HepG2 (cell line): ENCODE data around the gene FAM174C. TPM values are rescaled to one million over a fixed set of nuclear protein-coding genes. Genes with fewer than 3 reads are reported as not detected.

Source experiments
- AGO1 ChIP-seq: fragments of 200-400 bp; formaldehyde crosslinking; IDR thresholded peaks from 2 replicates; pipeline ENCODE4 v1.6.1; 2017; ENCODE audit warnings: mild to moderate bottlenecking, low read depth, low read length, moderate library complexity; ENCODE audit not compliant: poor library complexity, severe bottlenecking
- HES4 ChIP-seq: sonication (generic); formaldehyde crosslinking; IDR thresholded peaks from 2 replicates; pipeline ENCODE4 v1.9.0; 2021; ENCODE audit warnings: mild to moderate bottlenecking, missing genetic modification reagents, borderline replicate concordance
- HNRNPUL1 ChIP-seq: fragments of 200-400 bp; formaldehyde crosslinking; IDR thresholded peaks from 2 replicates; pipeline ENCODE4 v1.6.1; 2017; ENCODE audit warnings: low read depth, mild to moderate bottlenecking, low read length, moderate library complexity
- KDM4B ChIP-seq: sonication (generic); formaldehyde crosslinking; IDR thresholded peaks from 2 replicates; pipeline ENCODE4 v1.4.0; 2020; ENCODE audit warnings: missing genetic modification reagents
- MED1 ChIP-seq: sonication (generic); formaldehyde crosslinking; IDR thresholded peaks from 2 replicates; pipeline ENCODE4 v1.4.0; 2020; ENCODE audit warnings: missing genetic modification reagents
- NKX3-1 ChIP-seq: sonication (generic); formaldehyde crosslinking; IDR thresholded peaks from 2 replicates; pipeline ENCODE4 v1.5.0; 2020; ENCODE audit warnings: missing genetic modification reagents
- PAX8 ChIP-seq: sonication (generic); formaldehyde crosslinking; IDR thresholded peaks from 2 replicates; pipeline ENCODE4 v1.8.0; 2022; ENCODE audit warnings: mild to moderate bottlenecking, missing genetic modification reagents, borderline replicate concordance
- PHF5A ChIP-seq: IDR thresholded peaks from one replicate; pipeline ENCODE4 v1.6.1; 2018; ENCODE audit warnings: low read depth, missing genetic modification reagents; ENCODE audit not compliant: unreplicated experiment
- RFX5 ChIP-seq: IDR thresholded peaks from 2 replicates; pipeline ENCODE4 v1.6.1; 2011; ENCODE audit warnings: low read depth, low read length, improper control_type of control experiment
- SIX1 ChIP-seq: sonication (generic); formaldehyde crosslinking; IDR thresholded peaks from 2 replicates; pipeline ENCODE4 v1.4.0; 2020; ENCODE audit warnings: missing genetic modification reagents, borderline replicate concordance
- SUZ12 ChIP-seq: fragments of 150-350 bp; IDR thresholded peaks from 2 replicates; pipeline ENCODE4 v1.6.1; 2014; ENCODE audit warnings: low read depth, low read length
- TEAD3 ChIP-seq: optimal IDR thresholded peaks from 2 replicates; pipeline ENCODE3; 2016; ENCODE audit warnings: borderline replicate concordance
- ZFP1 ChIP-seq: IDR thresholded peaks from 2 replicates; pipeline ENCODE4 v1.6.1; 2016
- ZNF224 ChIP-seq: sonication (generic); formaldehyde crosslinking; IDR thresholded peaks from 2 replicates; pipeline ENCODE4 v1.5.0; 2020; ENCODE audit warnings: mild to moderate bottlenecking, missing genetic modification reagents
- ZNF274 ChIP-seq: sonication (generic); formaldehyde crosslinking; IDR thresholded peaks from 2 replicates; pipeline ENCODE4 v1.5.1; 2020; ENCODE audit warnings: mild to moderate bottlenecking, missing genetic modification reagents
- ZNF546 ChIP-seq: sonication (generic); formaldehyde crosslinking; conservative IDR thresholded peaks from 2 replicates; pipeline ENCODE4 v1.8.1; 2023; ENCODE audit warnings: mild to moderate bottlenecking, missing genetic modification reagents
- ZNF782 ChIP-seq: sonication (generic); formaldehyde crosslinking; IDR thresholded peaks from 2 replicates; pipeline ENCODE4 v1.4.0; 2020; ENCODE audit warnings: missing genetic modification reagents, mild to moderate bottlenecking, borderline replicate concordance
- polyA plus RNA-seq, 8 experiments: library from polyadenylated mRNA; depleted of rRNA in 3 of 8; stranded (reverse) in 7 of 8; unstranded in 1 of 8; fragments of >200 nt; fragmentation: Illumina TruSeq in 4 of 8; extraction: Trizol in 4 of 8; gene quantifications; 2 replicates each; pipeline versions ENCODE4 v1.2.1 to v1.2.3, GENCODE V29; 2011 to 2016; ENCODE audit warnings: low read depth in 4 of 8, missing spikeins in 1 of 8, mixed read lengths in 1 of 8; ENCODE audit not compliant: insufficient read depth in 1 of 8
- total RNA-seq, 5 experiments: library from RNA; depleted of rRNA; stranded (reverse); fragments of >200 nt; fragmentation: Illumina TruSeq; extraction: Trizol; gene quantifications; 2 replicates each; pipeline ENCODE4 v1.2.3, GENCODE V29; 2016; ENCODE audit warnings: low read depth in 1 of 5
- TF ChIP-seq, protein P1 (sequence below): IDR thresholded peaks from 2 replicates; pipeline ENCODE4 v1.6.1; 2012; ENCODE audit warnings: inconsistent platforms
- TF ChIP-seq, protein P2 (sequence below): sonication (generic); formaldehyde crosslinking; IDR thresholded peaks from 2 replicates; pipeline ENCODE4 v1.4.0; 2020; ENCODE audit warnings: missing genetic modification reagents
- TF ChIP-seq, protein P3 (sequence below): sonication (generic); formaldehyde crosslinking; conservative IDR thresholded peaks from 2 replicates; pipeline ENCODE4 v1.4.0; 2020; ENCODE audit warnings: mild to moderate bottlenecking, missing genetic modification reagents, moderate library complexity
- TF ChIP-seq, protein P4 (sequence below): sonication (generic); formaldehyde crosslinking; IDR thresholded peaks from 2 replicates; pipeline ENCODE4 v1.5.0; 2020; ENCODE audit warnings: mild to moderate bottlenecking, missing genetic modification reagents

Gene FAM174C
- total and polyA plus RNA-seq, 2 of the 13 experiments (the other 11 are each of a cell fraction or from before 2014, with no cell fraction given) = 19.5 to 31.3 TPM

DNA sequence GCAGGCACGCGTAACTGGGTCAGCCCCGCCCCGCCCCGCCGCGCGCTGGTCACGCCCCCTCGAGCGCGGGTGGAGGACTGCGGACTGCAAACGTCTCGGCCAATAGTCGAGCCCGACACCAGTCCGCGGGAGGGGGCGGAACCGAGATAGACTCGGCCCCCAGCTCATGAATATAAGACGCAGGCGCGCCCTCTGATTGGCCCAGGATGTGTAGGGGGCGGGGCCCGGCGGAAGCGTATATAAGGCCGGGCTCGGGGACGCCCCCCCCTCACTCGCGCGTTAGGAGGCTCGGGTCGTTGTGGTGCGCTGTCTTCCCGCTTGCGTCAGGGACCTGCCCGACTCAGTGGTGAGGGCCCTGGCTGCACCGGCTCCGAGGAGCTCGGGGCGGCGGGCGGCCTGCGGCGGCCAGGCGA lies 6.3 kb upstream of the FAM174C start, which contains the start of gene CIRBP (continued):
- TF ChIP-seq HNRNPUL1 = 0 out of 2 replicates have a peak, but pooled peaks have one; percentile 52
- TF ChIP-seq, protein P1, sequence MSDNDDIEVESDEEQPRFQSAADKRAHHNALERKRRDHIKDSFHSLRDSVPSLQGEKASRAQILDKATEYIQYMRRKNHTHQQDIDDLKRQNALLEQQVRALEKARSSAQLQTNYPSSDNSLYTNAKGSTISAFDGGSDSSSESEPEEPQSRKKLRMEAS = 0 out of 2 replicates have a peak, but pooled peaks have one; percentile 25
- TF ChIP-seq, protein P2, sequence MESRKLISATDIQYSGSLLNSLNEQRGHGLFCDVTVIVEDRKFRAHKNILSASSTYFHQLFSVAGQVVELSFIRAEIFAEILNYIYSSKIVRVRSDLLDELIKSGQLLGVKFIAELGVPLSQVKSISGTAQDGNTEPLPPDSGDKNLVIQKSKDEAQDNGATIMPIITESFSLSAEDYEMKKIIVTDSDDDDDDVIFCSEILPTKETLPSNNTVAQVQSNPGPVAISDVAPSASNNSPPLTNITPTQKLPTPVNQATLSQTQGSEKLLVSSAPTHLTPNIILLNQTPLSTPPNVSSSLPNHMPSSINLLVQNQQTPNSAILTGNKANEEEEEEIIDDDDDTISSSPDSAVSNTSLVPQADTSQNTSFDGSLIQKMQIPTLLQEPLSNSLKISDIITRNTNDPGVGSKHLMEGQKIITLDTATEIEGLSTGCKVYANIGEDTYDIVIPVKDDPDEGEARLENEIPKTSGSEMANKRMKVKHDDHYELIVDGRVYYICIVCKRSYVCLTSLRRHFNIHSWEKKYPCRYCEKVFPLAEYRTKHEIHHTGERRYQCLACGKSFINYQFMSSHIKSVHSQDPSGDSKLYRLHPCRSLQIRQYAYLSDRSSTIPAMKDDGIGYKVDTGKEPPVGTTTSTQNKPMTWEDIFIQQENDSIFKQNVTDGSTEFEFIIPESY (CRISPR knock-in tag) = peak; percentile 4; the same call in 1 of the 2 replicates
- peak; percentile 49 for TF ChIP-seq MED1
- TF ChIP-seq ZNF546 (CRISPR knock-in tag) = peak; percentile 88; the same call in 1 of the 2 replicates
- no peak for TF ChIP-seq ZNF782 (CRISPR knock-in tag)
- TF ChIP-seq HES4 = 0 out of 2 replicates have a peak, but pooled peaks have one; percentile 3
- TF ChIP-seq SUZ12 = no peak
- 0 out of 2 replicates have a peak, but pooled peaks have one; percentile 16 for TF ChIP-seq NKX3-1 (CRISPR knock-in tag)
- TF ChIP-seq, protein P3, sequence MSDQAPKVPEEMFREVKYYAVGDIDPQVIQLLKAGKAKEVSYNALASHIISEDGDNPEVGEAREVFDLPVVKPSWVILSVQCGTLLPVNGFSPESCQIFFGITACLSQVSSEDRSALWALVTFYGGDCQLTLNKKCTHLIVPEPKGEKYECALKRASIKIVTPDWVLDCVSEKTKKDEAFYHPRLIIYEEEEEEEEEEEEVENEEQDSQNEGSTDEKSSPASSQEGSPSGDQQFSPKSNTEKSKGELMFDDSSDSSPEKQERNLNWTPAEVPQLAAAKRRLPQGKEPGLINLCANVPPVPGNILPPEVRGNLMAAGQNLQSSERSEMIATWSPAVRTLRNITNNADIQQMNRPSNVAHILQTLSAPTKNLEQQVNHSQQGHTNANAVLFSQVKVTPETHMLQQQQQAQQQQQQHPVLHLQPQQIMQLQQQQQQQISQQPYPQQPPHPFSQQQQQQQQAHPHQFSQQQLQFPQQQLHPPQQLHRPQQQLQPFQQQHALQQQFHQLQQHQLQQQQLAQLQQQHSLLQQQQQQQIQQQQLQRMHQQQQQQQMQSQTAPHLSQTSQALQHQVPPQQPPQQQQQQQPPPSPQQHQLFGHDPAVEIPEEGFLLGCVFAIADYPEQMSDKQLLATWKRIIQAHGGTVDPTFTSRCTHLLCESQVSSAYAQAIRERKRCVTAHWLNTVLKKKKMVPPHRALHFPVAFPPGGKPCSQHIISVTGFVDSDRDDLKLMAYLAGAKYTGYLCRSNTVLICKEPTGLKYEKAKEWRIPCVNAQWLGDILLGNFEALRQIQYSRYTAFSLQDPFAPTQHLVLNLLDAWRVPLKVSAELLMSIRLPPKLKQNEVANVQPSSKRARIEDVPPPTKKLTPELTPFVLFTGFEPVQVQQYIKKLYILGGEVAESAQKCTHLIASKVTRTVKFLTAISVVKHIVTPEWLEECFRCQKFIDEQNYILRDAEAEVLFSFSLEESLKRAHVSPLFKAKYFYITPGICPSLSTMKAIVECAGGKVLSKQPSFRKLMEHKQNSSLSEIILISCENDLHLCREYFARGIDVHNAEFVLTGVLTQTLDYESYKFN (CRISPR knock-in tag) = peak; percentile 25; the same call in 1 of the 2 replicates
- TF ChIP-seq PAX8 (CRISPR knock-in tag) = no peak; the same call in 1 of the 2 replicates
- TF ChIP-seq, protein P4, sequence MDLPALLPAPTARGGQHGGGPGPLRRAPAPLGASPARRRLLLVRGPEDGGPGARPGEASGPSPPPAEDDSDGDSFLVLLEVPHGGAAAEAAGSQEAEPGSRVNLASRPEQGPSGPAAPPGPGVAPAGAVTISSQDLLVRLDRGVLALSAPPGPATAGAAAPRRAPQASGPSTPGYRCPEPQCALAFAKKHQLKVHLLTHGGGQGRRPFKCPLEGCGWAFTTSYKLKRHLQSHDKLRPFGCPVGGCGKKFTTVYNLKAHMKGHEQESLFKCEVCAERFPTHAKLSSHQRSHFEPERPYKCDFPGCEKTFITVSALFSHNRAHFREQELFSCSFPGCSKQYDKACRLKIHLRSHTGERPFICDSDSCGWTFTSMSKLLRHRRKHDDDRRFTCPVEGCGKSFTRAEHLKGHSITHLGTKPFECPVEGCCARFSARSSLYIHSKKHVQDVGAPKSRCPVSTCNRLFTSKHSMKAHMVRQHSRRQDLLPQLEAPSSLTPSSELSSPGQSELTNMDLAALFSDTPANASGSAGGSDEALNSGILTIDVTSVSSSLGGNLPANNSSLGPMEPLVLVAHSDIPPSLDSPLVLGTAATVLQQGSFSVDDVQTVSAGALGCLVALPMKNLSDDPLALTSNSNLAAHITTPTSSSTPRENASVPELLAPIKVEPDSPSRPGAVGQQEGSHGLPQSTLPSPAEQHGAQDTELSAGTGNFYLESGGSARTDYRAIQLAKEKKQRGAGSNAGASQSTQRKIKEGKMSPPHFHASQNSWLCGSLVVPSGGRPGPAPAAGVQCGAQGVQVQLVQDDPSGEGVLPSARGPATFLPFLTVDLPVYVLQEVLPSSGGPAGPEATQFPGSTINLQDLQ (CRISPR knock-in tag) = no peak
- TF ChIP-seq ZFP1 (CRISPR knock-in tag) = no peak
- 0 out of 2 replicates have a peak, but pooled peaks have one; percentile 13 for TF ChIP-seq ZNF274 (CRISPR knock-in tag)
- TF ChIP-seq KDM4B = peak; percentile 79; the same call in 1 of the 2 replicates
- peak; percentile 80 for TF ChIP-seq AGO1
- TF ChIP-seq PHF5A = no peak
- TF ChIP-seq TEAD3 (CRISPR knock-in tag) = peak; percentile 9
- no peak for TF ChIP-seq SIX1 (CRISPR knock-in tag)
- no peak for TF ChIP-seq ZNF224 (CRISPR knock-in tag)
- 0 out of 2 replicates have a peak, but pooled peaks have one; percentile 31 for TF ChIP-seq RFX5
